PFSK-1 (cell line): Measurements from ENCODE around the gene BMAL1.

Experiments used
- FOXP2 ChIP-seq: optimal IDR thresholded peaks from 2 replicates; pipeline ENCODE3; 2011; ENCODE audit warnings: borderline replicate concordance, control low read depth, inconsistent platforms; ENCODE audit not compliant: insufficient read depth; ENCODE audit errors: extremely low read length, extremely low read depth
- POLR2AphosphoS5 ChIP-seq: IDR thresholded peaks from 2 replicates; pipeline ENCODE4 v1.6.1; 2012; ENCODE audit warnings: low read depth, mild to moderate bottlenecking, control low read depth, low read length, moderate library complexity
- SIN3A ChIP-seq: IDR thresholded peaks from 2 replicates; pipeline ENCODE4 v1.6.1; 2012; ENCODE audit warnings: mild to moderate bottlenecking, low read length, moderate library complexity, borderline replicate concordance; ENCODE audit not compliant: insufficient read depth
- TAF1 ChIP-seq: IDR thresholded peaks from 2 replicates; pipeline ENCODE4 v1.6.1; 2012; ENCODE audit warnings: low read length, control low read depth, borderline replicate concordance; ENCODE audit not compliant: insufficient read depth
- TF ChIP-seq, protein P1 (sequence below), 2 experiments: IDR thresholded peaks; 2 replicates each; pipeline versions ENCODE4 v1.6.1 to v1.8.0; 2011 to 2012; ENCODE audit warnings: low read depth in 2 of 2, low read length in 2 of 2, control low read depth in 1 of 2, inconsistent platforms in 1 of 2, mild to moderate bottlenecking in 1 of 2, moderate library complexity in 1 of 2; ENCODE audit not compliant: insufficient read depth in 1 of 2

BMAL1 gene

DNA sequence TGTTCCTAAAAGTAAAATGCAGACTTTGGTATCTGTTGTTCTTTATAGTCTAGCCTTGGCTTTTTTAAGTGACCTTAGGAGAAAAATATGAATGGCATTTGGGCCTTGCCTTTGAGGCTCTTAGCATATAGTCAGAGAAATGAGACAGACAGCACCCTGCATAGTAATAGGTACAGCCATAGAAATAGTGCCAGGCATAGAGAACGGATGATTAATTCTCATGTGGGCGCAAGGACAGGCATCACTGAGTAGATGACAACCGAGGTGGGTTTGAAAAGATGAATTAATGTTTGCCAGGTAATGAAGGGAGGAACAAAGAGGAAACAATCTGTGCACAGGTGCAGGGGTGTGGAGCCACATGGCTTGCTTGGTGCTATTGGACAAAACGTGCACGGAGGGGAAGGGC lies 90.5 kb downstream of the BMAL1 start:
- TF ChIP-seq TAF1 = no peak
- no peak for TF ChIP-seq SIN3A
- no peak for TF ChIP-seq POLR2AphosphoS5
- TF ChIP-seq, protein P1, sequence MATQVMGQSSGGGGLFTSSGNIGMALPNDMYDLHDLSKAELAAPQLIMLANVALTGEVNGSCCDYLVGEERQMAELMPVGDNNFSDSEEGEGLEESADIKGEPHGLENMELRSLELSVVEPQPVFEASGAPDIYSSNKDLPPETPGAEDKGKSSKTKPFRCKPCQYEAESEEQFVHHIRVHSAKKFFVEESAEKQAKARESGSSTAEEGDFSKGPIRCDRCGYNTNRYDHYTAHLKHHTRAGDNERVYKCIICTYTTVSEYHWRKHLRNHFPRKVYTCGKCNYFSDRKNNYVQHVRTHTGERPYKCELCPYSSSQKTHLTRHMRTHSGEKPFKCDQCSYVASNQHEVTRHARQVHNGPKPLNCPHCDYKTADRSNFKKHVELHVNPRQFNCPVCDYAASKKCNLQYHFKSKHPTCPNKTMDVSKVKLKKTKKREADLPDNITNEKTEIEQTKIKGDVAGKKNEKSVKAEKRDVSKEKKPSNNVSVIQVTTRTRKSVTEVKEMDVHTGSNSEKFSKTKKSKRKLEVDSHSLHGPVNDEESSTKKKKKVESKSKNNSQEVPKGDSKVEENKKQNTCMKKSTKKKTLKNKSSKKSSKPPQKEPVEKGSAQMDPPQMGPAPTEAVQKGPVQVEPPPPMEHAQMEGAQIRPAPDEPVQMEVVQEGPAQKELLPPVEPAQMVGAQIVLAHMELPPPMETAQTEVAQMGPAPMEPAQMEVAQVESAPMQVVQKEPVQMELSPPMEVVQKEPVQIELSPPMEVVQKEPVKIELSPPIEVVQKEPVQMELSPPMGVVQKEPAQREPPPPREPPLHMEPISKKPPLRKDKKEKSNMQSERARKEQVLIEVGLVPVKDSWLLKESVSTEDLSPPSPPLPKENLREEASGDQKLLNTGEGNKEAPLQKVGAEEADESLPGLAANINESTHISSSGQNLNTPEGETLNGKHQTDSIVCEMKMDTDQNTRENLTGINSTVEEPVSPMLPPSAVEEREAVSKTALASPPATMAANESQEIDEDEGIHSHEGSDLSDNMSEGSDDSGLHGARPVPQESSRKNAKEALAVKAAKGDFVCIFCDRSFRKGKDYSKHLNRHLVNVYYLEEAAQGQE (IDR thresholded peaks at IDR 0.05; ENCODE audit: insufficient read depth in 1 of 2, low read depth in 2 of 2, low read length in 2 of 2) = no peak
- no peak for TF ChIP-seq FOXP2

DNA sequence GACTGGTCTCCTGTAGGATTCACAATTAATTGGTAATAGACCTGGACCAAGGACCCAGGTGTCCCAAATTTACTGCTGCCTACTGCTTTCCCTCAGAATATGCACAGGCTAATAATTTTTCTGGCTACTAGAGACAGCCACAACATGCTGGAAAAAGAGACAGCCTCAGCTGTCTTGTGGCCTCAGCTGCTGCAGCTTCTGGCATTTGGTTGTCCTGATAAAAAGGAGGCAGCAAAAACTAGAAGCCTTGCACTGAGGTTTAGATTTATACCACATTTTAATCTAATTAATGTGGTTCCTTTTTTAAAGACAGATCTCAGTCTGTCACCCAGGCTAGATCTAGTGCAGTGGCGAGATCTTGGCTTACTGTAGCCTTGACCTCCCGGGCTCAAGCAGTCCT lies 95.6 kb downstream of the BMAL1 start:
- TF ChIP-seq SIN3A (no peak), POLR2AphosphoS5 (no peak), FOXP2 (no peak), TAF1 (no peak)
- TF ChIP-seq, protein P1 (IDR thresholded peaks at IDR 0.05; ENCODE audit: insufficient read depth in 1 of 2, low read depth in 2 of 2, low read length in 2 of 2) = no peak

DNA sequence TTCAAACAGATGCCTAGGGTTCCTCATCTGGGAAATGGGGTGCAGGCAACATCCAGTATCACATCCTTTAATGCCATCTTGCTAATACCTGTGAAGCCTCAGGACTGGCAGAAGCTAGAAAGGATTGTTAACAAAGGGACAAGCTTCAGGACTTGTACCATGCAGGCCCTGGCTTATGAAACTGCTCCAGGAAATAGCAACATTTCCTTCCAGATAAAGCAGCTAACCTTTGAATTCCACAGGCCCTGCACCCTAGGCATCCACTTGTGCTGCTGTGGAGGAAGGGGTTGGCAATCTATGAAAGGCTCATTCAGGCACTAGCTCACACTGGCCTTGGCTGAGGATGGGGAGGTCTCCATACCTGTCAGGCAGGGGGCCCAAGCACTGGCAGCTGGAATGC lies 98.2 kb downstream of the BMAL1 start:
- TF ChIP-seq, protein P1 (IDR thresholded peaks at IDR 0.05; ENCODE audit: insufficient read depth in 1 of 2, low read depth in 2 of 2, low read length in 2 of 2) = no peak
- TF ChIP-seq TAF1 (no peak), SIN3A (no peak), POLR2AphosphoS5 (no peak), FOXP2 (no peak)

DNA sequence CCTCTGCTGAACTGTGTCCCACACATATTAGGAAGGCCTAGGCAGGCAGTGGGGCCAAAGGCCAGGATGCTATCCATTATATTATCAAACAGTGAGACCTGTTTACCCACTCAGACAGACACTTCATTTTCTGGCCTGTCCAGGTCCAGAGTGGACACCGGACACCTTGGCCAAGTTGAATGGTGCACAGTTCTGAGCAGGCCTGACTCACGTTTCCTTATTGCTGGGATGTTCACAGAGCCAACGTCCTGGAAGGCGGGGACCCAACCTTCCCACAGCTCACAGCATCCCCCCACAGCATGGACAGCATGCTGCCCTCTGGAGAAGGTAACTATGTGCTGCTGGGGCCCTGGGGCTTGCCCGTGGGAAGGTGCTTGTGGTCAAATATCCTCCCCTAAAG lies 98.8 kb downstream of the BMAL1 start:
- no peak for TF ChIP-seq SIN3A
- TF ChIP-seq, protein P1 (IDR thresholded peaks at IDR 0.05; ENCODE audit: insufficient read depth in 1 of 2, low read depth in 2 of 2, low read length in 2 of 2) = no peak
- TF ChIP-seq POLR2AphosphoS5 = no peak
- no peak for TF ChIP-seq FOXP2
- no peak for TF ChIP-seq TAF1

DNA sequence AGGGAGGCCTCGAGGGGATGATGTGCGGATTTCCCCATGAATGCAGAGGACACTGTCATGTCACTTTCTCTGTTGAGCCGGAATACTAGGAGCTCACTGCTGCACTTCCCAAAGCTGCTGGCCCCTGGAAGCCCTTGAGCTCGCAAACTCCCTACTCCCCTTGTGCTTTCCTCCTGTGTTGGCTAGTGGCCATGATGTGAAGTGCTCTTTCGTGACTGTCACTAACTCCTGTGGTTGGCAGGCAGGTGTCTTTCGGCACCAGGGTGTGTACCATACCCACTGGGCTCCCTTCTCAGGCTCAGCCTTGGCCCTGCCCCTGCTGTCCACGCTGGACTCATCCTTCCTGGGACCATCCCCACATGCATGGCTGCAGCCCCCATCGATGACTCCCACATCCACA lies 99.2 kb downstream of the BMAL1 start:
- no peak for TF ChIP-seq SIN3A
- TF ChIP-seq, protein P1 (IDR thresholded peaks at IDR 0.05; ENCODE audit: insufficient read depth in 1 of 2, low read depth in 2 of 2, low read length in 2 of 2) = no peak
- TF ChIP-seq FOXP2 = no peak
- no peak for TF ChIP-seq POLR2AphosphoS5
- TF ChIP-seq TAF1 = no peak
